Right lobe of liver (tissue), 6 donors: ENCODE data around the gene GPRC5B. TPM values are rescaled to one million over a fixed set of nuclear protein-coding genes. Genes with fewer than 3 reads are reported as not detected.

Experiments
- ATAC-seq, 4 donors: fragments of 200-7000 bp; cut with Tn5 transposase; one replicate each; pipeline ENCODE4 v1.9.1; 2020; ENCODE audit warnings: mild to moderate bottlenecking in 4 of 4, moderate library complexity in 4 of 4
- DNase-seq, 3 donors: peaks; one replicate each; pipeline ENCODE4 v3.0.0-alpha.2; 2020
- H3K27ac ChIP-seq, 3 donors: fragments of 200-600 bp; one replicate each; pipeline ENCODE4 v1.8.0; 2022
- H3K27me3 ChIP-seq, 2 donors: fragments of 200-600 bp; one replicate each; pipeline ENCODE4 v1.8.0; 2022
- H3K36me3 ChIP-seq, 4 donors: fragments of 200-600 bp; sonication (generic) in 1 of 4; one replicate each; pipeline versions ENCODE4 v1.5.1 to v1.8.0; 2017 to 2022; ENCODE audit warnings: control low read depth in 1 of 4
- H3K4me1 ChIP-seq, 4 donors: fragments of 200-600 bp; sonication (generic) in 1 of 4; one replicate each; pipeline versions ENCODE4 v1.5.1 to v1.8.0; 2017 to 2022; ENCODE audit warnings: control low read depth in 1 of 4
- H3K4me3 ChIP-seq, 3 donors: fragments of 200-600 bp; one replicate each; pipeline ENCODE4 v1.8.0; 2022
- H3K9me3 ChIP-seq, 4 donors: fragments of 200-600 bp; sonication (generic) in 1 of 4; one replicate each; pipeline versions ENCODE4 v1.5.1 to v1.8.0; 2017 to 2022; ENCODE audit warnings: control low read depth in 1 of 4
- CTCF ChIP-seq, 4 donors: fragments of 200-600 bp in 3 of 4; fragments of 450-650 bp in 1 of 4; IDR thresholded peaks; one replicate each; pipeline versions ENCODE4 v1.5.1 to v1.8.0; 2016 to 2022; ENCODE audit warnings: antibody characterized with exemption in 4 of 4, mild to moderate bottlenecking in 2 of 4
- POLR2A ChIP-seq: fragments of 450-650 bp; IDR thresholded peaks from one replicate; pipeline ENCODE4 v1.6.1; 2017; ENCODE audit warnings: antibody characterized with exemption, mild to moderate bottlenecking
- WGBS: methylation state at CpG from one replicate; pipeline ENCODE4 v1.1.6; 2018; ENCODE audit warnings: low coverage, low lambda C conversion rate; ENCODE audit not compliant: insufficient coverage; ENCODE audit errors: missing lambda C conversion rate; 5-methylcytosine and 5-hydroxymethylcytosine counted together
- intact Hi-C, 2 donors: fragments of 100-400 bp; cut with DNase I; formaldehyde crosslinking; loops; one replicate each; pipeline versions ENCODE4 v1.11.2 to v1.14.1; 2022
- total RNA-seq, 6 experiments: library from RNA; depleted of rRNA in 2 of 6; stranded (reverse); fragments of >200 nt in 2 of 6; fragmentation: NEBNext Ultra II Directional in 3 of 6; extraction: Animal tissue kit (Norgen Biotek cat#: 25700) in 3 of 6; gene quantifications; one replicate each; pipeline versions ENCODE4 v1.1.0 to v1.2.4, GENCODE V29; 2016 to 2023
- donor health status: DM: no; HTN: yes; CAD: no.
- donor health status: DM: no; HTN: no; CAD: no.
- donor health status: DM: no; HTN: no; CAD: no.
- donor health status: DM: no; HTN: yes; CAD: no.
- donor health status: DM: no; HTN: yes; CAD: no.

GPRC5B gene
- total RNA-seq, 6 experiments from 2014 or later, result 2.6 to 20.8 (median 5.1) TPM

- intact Hi-C loops, result no loop called here
- TF ChIP-seq POLR2A (no peak), CTCF (IDR thresholded peaks at IDR 0.05) (no peak)
- H3K4me3 ChIP-seq, result no peak overlapping the region
- no peaks in the 10 kb centered on the region for H3K36me3 ChIP-seq
- H3K9me3 ChIP-seq, result no peaks in the 10 kb centered on the region
- H3K4me1 ChIP-seq, result no peaks in the 10 kb centered on the region
- H3K27ac ChIP-seq, result no peak overlapping the region
- DNase-seq (no peak), ATAC-seq (no peak)
- 93% methylated on average over 6 of the region's 10 CpGs for WGBS
- H3K27me3 ChIP-seq, result no peaks in the 10 kb centered on the region
Measured at GRCh38 chr16:19856120-19856519, 28.5 kb downstream of the GPRC5B start.

- intact Hi-C loops, result no loop called here
- WGBS, result 86% methylated on average over 6 of the region's 6 CpGs
- Histone ChIP-seq H3K36me3 (no peaks in the 10 kb centered on the region), H3K4me3 (no peak overlapping the region), H3K27me3 (no peaks in the 10 kb centered on the region), H3K4me1 (no peaks in the 10 kb centered on the region), H3K27ac (no peak overlapping the region), H3K9me3 (no peaks in the 10 kb centered on the region)
- ATAC-seq, result no peak
- no peak for DNase-seq
- no peak for TF ChIP-seq POLR2A
- TF ChIP-seq CTCF (IDR thresholded peaks at IDR 0.05), result no peak
Measured at GRCh38 chr16:19854543-19854876, 30.1 kb downstream of the GPRC5B start.

GRCh38 chr16:19853742-19854542 is 30.7 kb downstream of the GPRC5B start:
- intact Hi-C loops, result no loop called here
- DNase-seq (no peak), ATAC-seq (no peak)
- TF ChIP-seq CTCF (IDR thresholded peaks at IDR 0.05) (no peak), POLR2A (no peak)
- H3K4me3 ChIP-seq, result no peak overlapping the region
- no peaks in the 10 kb centered on the region for H3K9me3 ChIP-seq
- no peaks in the 10 kb centered on the region for H3K36me3 ChIP-seq
- no peak overlapping the region for H3K27ac ChIP-seq
- 24% methylated on average over 5 of the region's 7 CpGs for WGBS
- no peaks in the 10 kb centered on the region for H3K27me3 ChIP-seq
- no peaks in the 10 kb centered on the region for H3K4me1 ChIP-seq

GRCh38 chr16:19853132-19853741 is 31.4 kb downstream of the GPRC5B start:
- no peak for DNase-seq
- Histone ChIP-seq H3K9me3 (no peaks in the 10 kb centered on the region), H3K27ac (no peak overlapping the region), H3K4me3 (no peak overlapping the region), H3K4me1 (no peaks in the 10 kb centered on the region), H3K36me3 (no peaks in the 10 kb centered on the region), H3K27me3 (no peaks in the 10 kb centered on the region)
- intact Hi-C loops, result no loop called here
- no peak for ATAC-seq
- TF ChIP-seq POLR2A (no peak), CTCF (IDR thresholded peaks at IDR 0.05) (no peak)
- 83% methylated on average over 6 of the region's 8 CpGs for WGBS
